DND-41 (cell line): ENCODE data around the gene AGO4.
"Not testable (repeated sequence)": the region's sequence is repeated elsewhere in the genome, so short reads cannot be mapped to it uniquely, and the experiment has no call there.

Experiments used
- EZH2 ChIP-seq: IDR thresholded peaks from 3 replicates; pipeline ENCODE4 v1.6.1; 2012; ENCODE audit warnings: borderline replicate concordance, low read depth, mild to moderate bottlenecking, moderate library complexity, low read length, inconsistent platforms; ENCODE audit not compliant: severe bottlenecking
- TF ChIP-seq, protein P1 (sequence below): IDR thresholded peaks from 2 replicates; pipeline ENCODE4 v1.5.1; 2012; ENCODE audit warnings: borderline replicate concordance, low read length, moderate library complexity, mild to moderate bottlenecking; ENCODE audit not compliant: poor library complexity, severe bottlenecking; ENCODE audit errors: extremely low read depth

DNA sequence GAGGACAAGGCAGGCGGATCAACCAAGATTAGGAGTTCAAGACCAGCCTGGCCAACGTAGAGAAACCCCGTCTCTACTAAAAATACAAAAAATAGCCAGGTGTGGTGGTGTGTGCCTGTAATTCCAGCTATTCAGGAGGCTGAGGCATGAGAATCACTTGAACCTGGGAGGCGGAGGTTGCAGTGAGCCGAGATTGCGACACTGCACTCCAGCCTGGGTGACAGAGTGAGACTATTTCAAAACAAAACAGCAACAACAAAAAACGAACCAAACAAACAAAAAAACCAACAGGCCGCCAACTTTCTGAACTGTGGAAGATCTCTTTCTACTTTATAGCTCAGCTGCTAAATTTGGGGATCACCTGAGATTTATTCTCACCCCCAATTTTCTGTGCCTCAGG lies 23.5 kb upstream of the AGO4 start:
- TF ChIP-seq, protein P1, sequence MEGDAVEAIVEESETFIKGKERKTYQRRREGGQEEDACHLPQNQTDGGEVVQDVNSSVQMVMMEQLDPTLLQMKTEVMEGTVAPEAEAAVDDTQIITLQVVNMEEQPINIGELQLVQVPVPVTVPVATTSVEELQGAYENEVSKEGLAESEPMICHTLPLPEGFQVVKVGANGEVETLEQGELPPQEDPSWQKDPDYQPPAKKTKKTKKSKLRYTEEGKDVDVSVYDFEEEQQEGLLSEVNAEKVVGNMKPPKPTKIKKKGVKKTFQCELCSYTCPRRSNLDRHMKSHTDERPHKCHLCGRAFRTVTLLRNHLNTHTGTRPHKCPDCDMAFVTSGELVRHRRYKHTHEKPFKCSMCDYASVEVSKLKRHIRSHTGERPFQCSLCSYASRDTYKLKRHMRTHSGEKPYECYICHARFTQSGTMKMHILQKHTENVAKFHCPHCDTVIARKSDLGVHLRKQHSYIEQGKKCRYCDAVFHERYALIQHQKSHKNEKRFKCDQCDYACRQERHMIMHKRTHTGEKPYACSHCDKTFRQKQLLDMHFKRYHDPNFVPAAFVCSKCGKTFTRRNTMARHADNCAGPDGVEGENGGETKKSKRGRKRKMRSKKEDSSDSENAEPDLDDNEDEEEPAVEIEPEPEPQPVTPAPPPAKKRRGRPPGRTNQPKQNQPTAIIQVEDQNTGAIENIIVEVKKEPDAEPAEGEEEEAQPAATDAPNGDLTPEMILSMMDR, result not testable (repeated sequence)
- not testable (repeated sequence) for TF ChIP-seq EZH2
